Measurements from ENCODE around the gene RAB7A.

DNA sequence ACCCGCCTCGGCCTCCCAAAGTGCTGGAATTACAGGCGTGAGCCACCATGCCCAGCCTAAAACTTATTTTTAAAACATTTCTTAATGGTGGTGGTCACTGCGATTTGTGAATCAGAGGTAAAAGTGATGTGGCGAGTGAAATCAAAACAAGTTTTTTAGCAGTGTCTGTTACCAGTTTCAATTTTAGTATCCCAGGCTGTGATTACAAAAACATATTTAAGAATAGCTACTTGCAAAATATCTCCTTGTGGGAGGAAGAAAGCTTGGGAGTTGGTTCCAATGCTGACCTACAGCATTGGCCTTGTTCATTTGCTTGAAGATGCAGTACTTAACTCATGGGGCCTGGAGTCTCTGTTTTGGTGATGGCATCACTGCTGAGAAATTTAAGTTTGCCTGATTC is 4.5 kb downstream of the RAB7A start:
- TF ChIP-seq, protein P1, sequence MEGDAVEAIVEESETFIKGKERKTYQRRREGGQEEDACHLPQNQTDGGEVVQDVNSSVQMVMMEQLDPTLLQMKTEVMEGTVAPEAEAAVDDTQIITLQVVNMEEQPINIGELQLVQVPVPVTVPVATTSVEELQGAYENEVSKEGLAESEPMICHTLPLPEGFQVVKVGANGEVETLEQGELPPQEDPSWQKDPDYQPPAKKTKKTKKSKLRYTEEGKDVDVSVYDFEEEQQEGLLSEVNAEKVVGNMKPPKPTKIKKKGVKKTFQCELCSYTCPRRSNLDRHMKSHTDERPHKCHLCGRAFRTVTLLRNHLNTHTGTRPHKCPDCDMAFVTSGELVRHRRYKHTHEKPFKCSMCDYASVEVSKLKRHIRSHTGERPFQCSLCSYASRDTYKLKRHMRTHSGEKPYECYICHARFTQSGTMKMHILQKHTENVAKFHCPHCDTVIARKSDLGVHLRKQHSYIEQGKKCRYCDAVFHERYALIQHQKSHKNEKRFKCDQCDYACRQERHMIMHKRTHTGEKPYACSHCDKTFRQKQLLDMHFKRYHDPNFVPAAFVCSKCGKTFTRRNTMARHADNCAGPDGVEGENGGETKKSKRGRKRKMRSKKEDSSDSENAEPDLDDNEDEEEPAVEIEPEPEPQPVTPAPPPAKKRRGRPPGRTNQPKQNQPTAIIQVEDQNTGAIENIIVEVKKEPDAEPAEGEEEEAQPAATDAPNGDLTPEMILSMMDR (conservative IDR thresholded peaks at IDR 0.05): no peak
- no peak for TF ChIP-seq ZFX (IDR thresholded peaks at IDR 0.05)
